Activated T-helper 1 cell treated with Interleukin-2 at 50 U/mL for 16 hours (primary cell): ENCODE data around the gene KRT77.
"Not testable (repeated sequence)": the region's sequence is repeated elsewhere in the genome, so short reads cannot be mapped to it uniquely, and the experiment has no call there.

Source experiments
- DNase-seq: peaks from one replicate; pipeline ENCODE4 v3.0.0-alpha.2; 2020; ENCODE audit warnings: low read depth

The KRT77 gene

DNA sequence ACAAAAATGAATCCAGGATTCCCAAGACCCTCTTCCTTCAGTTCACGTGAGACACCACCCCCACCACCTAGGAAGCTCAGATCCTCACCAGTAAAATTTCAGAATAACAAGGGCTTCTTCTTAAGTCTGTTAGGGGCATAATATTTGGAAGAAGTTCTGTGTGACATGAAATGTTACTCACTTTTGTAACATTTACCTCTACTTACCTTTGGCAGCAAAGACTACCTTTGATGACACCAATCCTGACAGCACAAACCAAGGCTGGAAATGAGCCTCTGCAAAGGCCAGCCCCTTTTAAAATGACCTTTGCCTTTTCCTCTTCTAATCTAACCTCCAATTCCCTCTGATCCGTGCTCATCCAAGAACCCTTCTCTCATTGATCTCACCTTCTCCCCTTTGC is 19.4 kb upstream of the KRT77 start:
- no peak for DNase-seq

DNA sequence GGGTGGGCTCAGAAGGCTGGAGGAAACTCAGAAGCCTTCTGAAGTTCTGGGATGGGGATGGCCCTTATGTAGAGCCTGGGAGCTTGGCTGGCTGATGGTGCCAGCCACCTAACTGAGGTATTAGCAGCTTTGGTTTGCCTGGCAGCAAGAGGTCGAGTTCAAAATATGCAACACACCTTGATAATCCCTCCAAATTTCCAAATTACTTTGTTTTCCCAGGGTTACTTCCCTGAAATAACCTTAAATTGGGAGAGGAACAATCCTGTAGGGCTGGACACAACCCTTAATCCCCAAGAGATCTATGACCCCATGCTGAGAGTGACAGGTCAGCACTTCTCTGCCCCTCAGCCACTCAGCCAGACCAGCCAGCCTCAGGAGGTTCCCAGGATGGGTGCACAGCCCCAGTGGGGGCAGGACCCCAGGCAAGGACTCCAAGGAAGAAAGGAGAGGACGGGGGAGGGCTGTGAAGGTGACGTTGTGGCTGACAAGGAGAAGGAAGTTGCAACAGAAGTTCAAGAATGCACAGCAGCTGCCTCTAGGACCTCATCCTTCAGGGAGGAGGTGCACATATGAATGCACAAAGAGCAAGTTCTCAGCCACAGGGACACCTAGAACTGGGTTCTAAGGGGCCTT is 18.6 kb upstream of the KRT77 start:
- no peak for DNase-seq

- DNase-seq, result no peak
These were observed 17.1 kb upstream of the KRT77 start for GRCh38 chr12:52720365-52720886.

DNA sequence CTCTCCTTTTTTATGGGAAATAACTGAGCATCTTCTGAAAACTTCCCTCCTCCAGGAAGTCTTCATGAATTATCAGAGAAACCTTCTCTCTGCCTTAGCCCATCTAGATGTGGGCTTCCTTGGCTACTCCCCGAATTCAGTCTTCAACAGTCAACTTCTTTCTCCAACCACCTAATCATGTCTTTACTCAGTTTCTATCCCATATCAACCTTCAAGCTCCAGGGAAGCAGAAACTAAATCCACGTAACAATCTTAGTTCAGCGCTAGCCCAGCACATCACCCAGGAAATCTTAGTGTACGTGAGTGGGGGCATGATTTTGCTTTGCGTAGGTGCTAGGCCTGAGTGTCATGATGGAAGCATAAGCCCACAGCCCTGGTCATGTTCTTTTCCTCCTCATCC is 12.7 kb upstream of the KRT77 start:
- DNase-seq, result no peak

DNA sequence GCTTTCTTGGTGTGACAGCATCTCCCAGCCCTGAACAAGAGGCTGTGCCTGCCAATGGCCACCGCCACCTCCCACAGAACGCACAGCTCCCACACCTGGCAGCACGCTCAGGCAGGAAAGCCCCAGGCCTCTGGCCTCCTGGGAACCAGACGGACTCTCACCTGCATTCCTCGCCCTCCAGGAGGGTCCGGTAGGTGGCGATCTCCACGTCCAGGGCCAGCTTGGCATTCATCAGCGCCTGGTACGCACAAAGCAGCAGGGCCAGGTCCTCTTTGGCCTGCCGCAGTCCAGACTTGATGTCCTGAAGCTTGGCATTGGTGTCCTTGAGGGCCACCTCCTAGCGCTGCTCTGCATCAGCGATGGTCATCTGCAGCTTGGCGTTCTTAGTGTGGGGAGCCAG is 12.1 kb upstream of the KRT77 start:
- DNase-seq, result no peak

DNA sequence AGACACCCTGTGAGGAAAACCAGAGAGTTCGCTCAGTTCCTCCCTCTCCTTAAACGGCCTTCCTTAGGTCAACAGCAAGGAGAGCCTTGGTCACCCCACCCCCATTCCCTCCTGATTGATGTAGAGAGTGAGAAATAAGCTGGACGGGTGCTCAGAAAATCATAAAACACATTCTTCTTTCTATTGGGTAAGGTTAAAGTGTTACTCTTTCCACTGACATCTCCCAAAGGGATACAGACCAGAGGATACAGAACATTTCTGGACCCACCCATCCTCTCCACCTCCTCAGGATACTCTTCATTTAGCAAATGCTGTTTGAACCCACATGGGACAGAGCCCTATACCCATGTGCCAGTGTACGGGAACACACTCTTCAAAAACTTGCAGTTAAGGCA is 11.6 kb upstream of the KRT77 start:
- DNase-seq, result no peak

DNA sequence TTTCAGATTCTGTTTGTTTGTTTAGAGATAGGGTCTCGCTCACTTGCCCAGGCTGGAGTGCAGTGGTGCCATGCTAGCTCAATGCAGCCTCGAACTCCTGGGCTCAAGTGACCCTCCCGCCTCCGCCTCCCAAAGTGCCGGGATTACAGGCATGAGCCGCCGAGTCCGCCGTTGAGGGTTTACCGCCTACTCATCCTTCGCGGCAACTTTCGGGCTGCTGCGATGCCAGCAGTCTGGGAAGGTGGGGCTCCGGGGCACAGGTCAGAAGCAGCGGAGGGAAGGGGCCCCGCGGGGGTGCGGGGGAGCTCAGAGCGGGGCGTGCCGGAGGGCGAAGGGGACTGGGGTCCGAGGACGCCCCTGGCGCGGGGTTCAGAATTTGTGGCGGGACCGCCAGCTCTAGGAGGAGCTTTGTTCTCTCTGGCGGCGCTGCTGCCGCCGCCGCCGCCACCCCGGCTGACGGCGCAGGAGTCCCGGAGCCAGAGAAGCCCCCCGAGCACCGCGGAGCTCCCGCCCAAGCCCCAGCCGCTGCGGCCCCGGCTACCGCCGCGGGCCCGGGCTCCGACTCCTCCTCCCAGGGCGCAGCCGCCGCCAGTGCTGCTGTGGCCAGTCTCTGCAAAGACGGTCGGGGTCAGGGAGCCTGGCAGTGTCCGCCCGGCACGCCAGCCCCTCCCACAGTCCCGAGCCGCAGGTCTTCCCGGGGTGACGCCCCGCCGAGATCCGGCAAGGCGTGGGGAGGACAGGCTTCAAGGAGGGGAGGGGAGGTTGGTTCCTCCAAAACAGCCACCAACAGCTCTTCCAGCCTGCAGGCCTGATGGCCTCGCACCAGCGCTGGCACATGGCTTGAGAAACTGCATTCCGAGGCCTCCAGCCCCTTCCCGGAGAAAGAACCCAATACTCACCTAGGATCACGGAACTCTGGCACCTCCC is 10.9 kb upstream of the KRT77 start:
- no peak for DNase-seq

GRCh38 chr12:52712122-52712521 is 8.8 kb upstream of the KRT77 start:
- not testable (repeated sequence) for DNase-seq

GRCh38 chr12:52710730-52711129 is 7.4 kb upstream of the KRT77 start:
- no peak for DNase-seq

GRCh38 chr12:52708010-52708409 is 4.7 kb upstream of the KRT77 start:
- DNase-seq, result no peak

DNA sequence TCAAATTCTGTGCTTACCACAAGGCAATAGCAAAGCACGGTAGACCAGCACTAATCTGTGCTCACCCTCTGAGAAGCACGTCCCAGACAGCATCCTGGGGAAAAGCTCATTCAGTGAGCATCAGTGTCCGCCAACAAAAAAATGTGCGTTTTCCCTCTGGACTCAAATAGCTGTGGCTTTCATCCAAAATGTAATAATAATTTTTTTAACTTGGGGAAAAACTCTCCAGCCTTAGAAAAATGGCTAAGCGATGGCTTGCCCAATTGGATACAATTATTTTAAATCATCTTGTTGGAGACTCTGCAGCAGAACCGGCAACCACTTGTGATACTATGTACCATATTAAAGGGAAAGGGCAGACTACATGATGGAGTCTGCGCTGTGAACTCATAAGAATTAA is 1.1 kb upstream of the KRT77 start:
- no peak for DNase-seq

- no peak for DNase-seq
These were observed 554 bp upstream of the KRT77 start for GRCh38 chr12:52703878-52704277.

GRCh38 chr12:52702338-52702737 is 986 bp downstream of the KRT77 start:
- DNase-seq, result no peak

- DNase-seq, result no peak
These were observed 2.0 kb downstream of the KRT77 start for GRCh38 chr12:52701281-52701680.

DNA sequence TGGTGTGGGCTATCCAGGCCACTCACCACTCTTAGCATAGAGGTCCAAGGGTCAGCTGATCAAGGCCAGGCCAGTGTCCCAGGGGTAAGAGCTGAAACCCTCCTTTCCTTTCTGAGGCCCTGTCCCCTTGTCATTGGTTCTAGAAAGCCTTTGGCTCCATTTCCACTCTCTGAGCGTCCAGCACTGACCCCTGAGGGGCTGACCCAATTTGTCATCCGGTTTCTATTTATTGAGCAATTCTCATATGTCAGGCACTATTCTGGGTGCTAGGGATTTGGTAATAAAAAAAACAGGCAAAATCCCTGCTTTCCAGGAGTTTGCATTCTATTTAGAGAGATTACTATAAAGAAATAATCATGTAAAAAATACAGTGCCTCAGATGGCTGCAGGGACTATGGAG is 3.4 kb downstream of the KRT77 start:
- DNase-seq, result no peak

DNA sequence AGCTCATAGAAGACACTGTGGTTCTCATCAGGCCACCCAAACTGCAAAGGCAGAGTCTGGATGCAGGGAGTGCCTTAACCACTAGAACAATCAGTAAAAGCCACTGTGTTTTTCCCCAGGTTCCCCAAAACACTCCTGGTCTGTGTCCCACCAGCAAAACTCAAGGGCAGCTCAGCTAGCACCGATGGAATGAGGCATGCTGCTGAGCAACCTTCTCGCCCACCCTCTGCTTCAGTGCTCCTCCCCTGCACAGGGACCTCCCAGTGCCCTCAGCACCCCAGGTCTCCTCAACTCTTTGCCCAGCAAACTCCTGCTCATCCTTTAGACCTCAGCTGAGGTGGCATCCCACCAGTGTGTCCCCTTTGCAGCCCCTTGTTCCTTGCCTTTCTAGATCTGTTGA is 4.0 kb downstream of the KRT77 start:
- DNase-seq, result no peak

DNA sequence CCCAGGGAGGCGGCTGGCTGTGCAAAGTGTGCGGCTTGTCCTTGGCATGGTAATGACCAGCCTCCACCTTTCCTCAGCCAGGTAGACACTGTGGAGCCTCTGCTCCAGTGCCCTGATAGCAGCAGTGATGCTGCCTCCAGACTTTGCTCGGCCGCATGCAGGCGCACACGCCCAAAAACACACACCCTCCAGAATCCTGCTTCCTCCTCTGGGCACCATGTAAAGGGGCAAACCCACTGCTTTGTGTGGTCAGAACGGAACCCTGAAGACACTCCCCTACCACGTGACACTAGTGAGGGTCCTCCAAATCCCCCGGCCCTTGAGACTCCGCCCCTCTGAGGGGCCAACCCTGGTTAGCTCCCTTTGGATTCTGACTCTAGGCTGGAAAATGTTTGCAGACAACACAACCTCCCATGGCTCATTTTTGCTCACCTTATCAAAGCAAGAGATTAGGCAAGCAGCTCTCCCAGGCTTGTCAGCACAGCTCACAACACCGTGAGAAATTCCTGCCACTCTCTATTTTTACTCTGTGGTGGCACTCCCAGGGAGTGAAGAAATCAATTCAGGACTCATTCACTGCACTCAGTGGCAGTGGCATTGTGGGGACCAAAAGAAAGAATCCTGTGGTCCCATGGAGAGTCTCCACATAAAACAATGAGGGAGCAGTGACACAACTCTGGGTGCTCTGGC is 4.5 kb downstream of the KRT77 start:
- no peak for DNase-seq

GRCh38 chr12:52697058-52697582 is 6.2 kb downstream of the KRT77 start:
- DNase-seq, result no peak

GRCh38 chr12:52696588-52696987 is 6.7 kb downstream of the KRT77 start:
- DNase-seq, result no peak

- DNase-seq, result no peak
These were observed 8.3 kb downstream of the KRT77 start for GRCh38 chr12:52695039-52695438.

- DNase-seq, result no peak
These were observed 9.2 kb downstream of the KRT77 start for GRCh38 chr12:52694151-52694550.

DNA sequence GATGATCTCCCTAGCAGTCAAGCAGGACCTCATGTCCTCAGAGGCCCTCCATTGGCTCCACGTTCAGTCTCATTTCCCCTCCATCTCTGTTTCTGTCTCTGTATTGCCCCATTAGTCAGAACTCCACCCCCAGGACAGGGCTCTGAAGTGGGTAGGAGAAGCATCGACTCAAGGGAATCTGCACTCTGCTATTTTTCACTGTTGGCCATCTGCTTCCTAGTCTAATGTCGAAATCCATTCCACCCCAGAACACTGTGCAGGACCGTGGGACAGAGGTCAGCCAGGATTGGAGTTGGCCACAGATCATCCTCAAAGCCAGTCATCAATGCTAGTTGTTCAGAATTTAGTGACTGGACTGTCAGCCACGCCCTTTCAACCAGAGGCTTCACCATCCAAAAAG is 10.1 kb downstream of the KRT77 start:
- no peak for DNase-seq

- no peak for DNase-seq
These were observed 11.1 kb downstream of the KRT77 start for GRCh38 chr12:52692254-52692653.
